ENCODE results near the gene CFAP46.

The CFAP46 gene

GRCh38 chr10:132817701-132818211 is 124.6 kb downstream of the CFAP46 start:
- Histone ChIP-seq H3K27me3 (peaks cover 4% of the 10 kb centered on the region), H3K36me3 (no peaks in the 10 kb centered on the region), H3K4me3 (ENCODE audit: low read depth in 1 of 2, low read length in 1 of 2) (no peak overlapping the region), H3K4me1 (ENCODE audit: control insufficient read depth in 1 of 2, insufficient read depth in 1 of 2, low read depth in 1 of 2, low read length in 1 of 2) (no peaks in the 10 kb centered on the region), H3K27ac (no peak overlapping the region), H3K9me3 (no peaks in the 10 kb centered on the region)
- no peak for TF ChIP-seq CTCF (IDR thresholded peaks at IDR 0.05)

- peaks cover 4% of the 10 kb centered on the region for H3K27me3 ChIP-seq
- H3K4me3 ChIP-seq (ENCODE audit: low read depth in 1 of 2, low read length in 1 of 2), result no peak overlapping the region
- H3K4me1 ChIP-seq (ENCODE audit: control insufficient read depth in 1 of 2, insufficient read depth in 1 of 2, low read depth in 1 of 2, low read length in 1 of 2), result no peaks in the 10 kb centered on the region
- no peaks in the 10 kb centered on the region for H3K9me3 ChIP-seq
- no peak for TF ChIP-seq CTCF (IDR thresholded peaks at IDR 0.05)
- H3K27ac ChIP-seq, result no peak overlapping the region
- H3K36me3 ChIP-seq, result no peaks in the 10 kb centered on the region
Measured at GRCh38 chr10:132816718-132817117, 125.7 kb downstream of the CFAP46 start.

- no peaks in the 10 kb centered on the region for H3K9me3 ChIP-seq
- H3K4me3 ChIP-seq (ENCODE audit: low read depth in 1 of 2, low read length in 1 of 2), result no peak overlapping the region
- TF ChIP-seq CTCF (IDR thresholded peaks at IDR 0.05), result no peak
- H3K4me1 ChIP-seq (ENCODE audit: control insufficient read depth in 1 of 2, insufficient read depth in 1 of 2, low read depth in 1 of 2, low read length in 1 of 2), result no peaks in the 10 kb centered on the region
- H3K27me3 ChIP-seq, result peaks cover 4% of the 10 kb centered on the region
- H3K27ac ChIP-seq, result no peak overlapping the region
- H3K36me3 ChIP-seq, result no peaks in the 10 kb centered on the region
Measured at GRCh38 chr10:132815168-132815857, 127.1 kb downstream of the CFAP46 start.

GRCh38 chr10:132814469-132814856 is 127.9 kb downstream of the CFAP46 start:
- Histone ChIP-seq H3K27ac (no peak overlapping the region), H3K4me1 (ENCODE audit: control insufficient read depth in 1 of 2, insufficient read depth in 1 of 2, low read depth in 1 of 2, low read length in 1 of 2) (no peaks in the 10 kb centered on the region), H3K9me3 (no peaks in the 10 kb centered on the region), H3K4me3 (ENCODE audit: low read depth in 1 of 2, low read length in 1 of 2) (no peak overlapping the region), H3K36me3 (no peaks in the 10 kb centered on the region), H3K27me3 (peaks cover 4% of the 10 kb centered on the region)
- TF ChIP-seq CTCF (IDR thresholded peaks at IDR 0.05), result no peak

GRCh38 chr10:132813560-132814468 is 128.6 kb downstream of the CFAP46 start:
- no peak for TF ChIP-seq CTCF (IDR thresholded peaks at IDR 0.05)
- no peak overlapping the region for H3K27ac ChIP-seq
- H3K36me3 ChIP-seq, result no peaks in the 10 kb centered on the region
- H3K4me3 ChIP-seq (ENCODE audit: low read depth in 1 of 2, low read length in 1 of 2), result no peak overlapping the region
- peaks cover 5% of the 10 kb centered on the region for H3K27me3 ChIP-seq
- H3K9me3 ChIP-seq, result no peaks in the 10 kb centered on the region
- no peaks in the 10 kb centered on the region for H3K4me1 ChIP-seq (ENCODE audit: control insufficient read depth in 1 of 2, insufficient read depth in 1 of 2, low read depth in 1 of 2, low read length in 1 of 2)

Measured in neutrophil (primary cell).